SK-N-MC (cell line): ENCODE data around the gene ABCC1.

ENCODE experiments used
- DNase-seq: peaks from one replicate; pipeline ENCODE4 v3.0.0-alpha.2; 2011; ENCODE audit warnings: low read depth, low spot score
- H3K27ac ChIP-seq: fragments of 200-600 bp; sonication (generic); 2 replicates; pipeline ENCODE4 v1.5.1; 2016; ENCODE audit warnings: mixed run types
- H3K36me3 ChIP-seq: fragments of 200-600 bp; sonication (generic); 2 replicates; pipeline ENCODE4 v1.6.1; 2017; ENCODE audit warnings: antibody characterized with exemption, low read length, mixed read lengths; ENCODE audit not compliant: insufficient read depth
- H3K4me3 ChIP-seq: fragments of 200-600 bp; sonication (generic); 2 replicates; pipeline ENCODE4 v1.5.1; 2016
- H3K9ac ChIP-seq: fragments of 200-600 bp; sonication (generic); 2 replicates; pipeline ENCODE4 v1.8.0; 2017; ENCODE audit warnings: mixed run types, mixed read lengths; ENCODE audit not compliant: insufficient read length
- H3K9me3 ChIP-seq: fragments of 200-600 bp; sonication (generic); 2 replicates; pipeline ENCODE4 v1.6.1; 2017; ENCODE audit warnings: low read depth, mild to moderate bottlenecking, antibody characterized with exemption, low read length, moderate library complexity, mixed read lengths
- EZH2 ChIP-seq: fragments of 200-600 bp; sonication (generic); IDR thresholded peaks from one replicate; pipeline ENCODE4 v1.6.1; 2017; ENCODE audit warnings: antibody characterized with exemption
- FOXP2 ChIP-seq: optimal IDR thresholded peaks from 2 replicates; pipeline ENCODE3; 2011; ENCODE audit warnings: mild to moderate bottlenecking, moderate library complexity; ENCODE audit not compliant: insufficient read depth; ENCODE audit errors: extremely low read length, control extremely low read depth
- POLR2AphosphoS5 ChIP-seq: IDR thresholded peaks from 2 replicates; pipeline ENCODE4 v1.6.1; 2012; ENCODE audit warnings: mild to moderate bottlenecking, low read depth, low read length, borderline replicate concordance

The ABCC1 gene

GRCh38 chr16:16067127-16067526, 117.7 kb downstream of the ABCC1 start:
- no peak for DNase-seq
- Histone ChIP-seq H3K27ac (no peak overlapping the region), H3K36me3 (no peaks in the 10 kb centered on the region; the same call in 1 of the 2 replicates), H3K9me3 (no peaks in the 10 kb centered on the region), H3K4me3 (no peak overlapping the region), H3K9ac (no peak overlapping the region)
- TF ChIP-seq POLR2AphosphoS5 (no peak), FOXP2 (no peak), EZH2 (no peak)

GRCh38 chr16:16071631-16072244, 122.3 kb downstream of the ABCC1 start:
- no peak for DNase-seq
- no peaks in the 10 kb centered on the region for H3K9me3 ChIP-seq
- no peak overlapping the region for H3K4me3 ChIP-seq
- H3K36me3 ChIP-seq, result peaks cover 15% of the 10 kb centered on the region; the same call in 1 of the 2 replicates
- H3K27ac ChIP-seq, result no peak overlapping the region
- TF ChIP-seq EZH2 (no peak), FOXP2 (no peak), POLR2AphosphoS5 (no peak)
- no peak overlapping the region for H3K9ac ChIP-seq

- Histone ChIP-seq H3K9ac (no peak overlapping the region), H3K27ac (no peak overlapping the region), H3K36me3 (peaks cover 16% of the 10 kb centered on the region; the same call in 1 of the 2 replicates), H3K9me3 (no peaks in the 10 kb centered on the region), H3K4me3 (no peak overlapping the region)
- no peak for DNase-seq
- TF ChIP-seq FOXP2 (no peak), EZH2 (no peak)
Observed at GRCh38 chr16:16073001-16073545, 123.7 kb downstream of the ABCC1 start.

- no peak for TF ChIP-seq FOXP2
- no peak for TF ChIP-seq EZH2
- TF ChIP-seq POLR2AphosphoS5, result no peak
- no peak overlapping the region for H3K4me3 ChIP-seq
- no peaks in the 10 kb centered on the region for H3K9me3 ChIP-seq
- peaks cover 16% of the 10 kb centered on the region; the same call in 1 of the 2 replicates for H3K36me3 ChIP-seq
- no peak overlapping the region; the same call in 1 of the 2 replicates for H3K27ac ChIP-seq
- DNase-seq, result no peak
- no peak overlapping the region for H3K9ac ChIP-seq
Observed at GRCh38 chr16:16073891-16074881, 124.8 kb downstream of the ABCC1 start.

- H3K36me3 ChIP-seq, result peaks cover 23% of the 10 kb centered on the region
- H3K4me3 ChIP-seq, result no peak overlapping the region
- H3K9me3 ChIP-seq, result no peaks in the 10 kb centered on the region
- H3K9ac ChIP-seq, result no peak overlapping the region
- no peak for DNase-seq
- TF ChIP-seq FOXP2, result no peak
- no peak for TF ChIP-seq POLR2AphosphoS5
- TF ChIP-seq EZH2, result no peak
- no peak overlapping the region for H3K27ac ChIP-seq
Observed at GRCh38 chr16:16075488-16076422, 126.3 kb downstream of the ABCC1 start.

- Histone ChIP-seq H3K36me3 (peaks cover 23% of the 10 kb centered on the region), H3K9ac (no peak overlapping the region), H3K27ac (no peak overlapping the region), H3K9me3 (no peaks in the 10 kb centered on the region), H3K4me3 (no peak overlapping the region)
- DNase-seq, result no peak
- TF ChIP-seq POLR2AphosphoS5 (no peak), EZH2 (no peak), FOXP2 (no peak)
Observed at GRCh38 chr16:16076423-16076813, 127.0 kb downstream of the ABCC1 start.

GRCh38 chr16:16080465-16081065, 131.1 kb downstream of the ABCC1 start:
- Histone ChIP-seq H3K9ac (no peak overlapping the region), H3K36me3 (peaks cover 34% of the 10 kb centered on the region), H3K27ac (no peak overlapping the region), H3K4me3 (no peak overlapping the region), H3K9me3 (no peaks in the 10 kb centered on the region)
- no peak for DNase-seq
- TF ChIP-seq EZH2, result no peak
- TF ChIP-seq FOXP2, result no peak
- no peak for TF ChIP-seq POLR2AphosphoS5
